HFFc6 (cell line): Measurements from ENCODE around the gene LRP4. TPM values are rescaled to one million over a fixed set of nuclear protein-coding genes. Genes with fewer than 3 reads are reported as not detected.

Source experiments
- DNase-seq: peaks from one replicate; pipeline ENCODE4 v3.0.0-alpha.2; 2018
- H3K27ac Mint-ChIP-seq: 2 replicates; pipeline ENCODE4 v1.8.0; 2020; ENCODE audit warnings: mild to moderate bottlenecking, mixed read lengths
- H3K27me3 Mint-ChIP-seq: 2 replicates; pipeline ENCODE4 v1.8.0; 2021; ENCODE audit warnings: mild to moderate bottlenecking, moderate library complexity, mixed read lengths; ENCODE audit not compliant: insufficient read depth
- H3K36me3 Mint-ChIP-seq: 2 replicates; pipeline ENCODE4 v1.8.0; 2021; ENCODE audit warnings: low read depth, mixed read lengths
- H3K4me1 Mint-ChIP-seq: 2 replicates; pipeline ENCODE4 v1.8.0; 2020; ENCODE audit warnings: low read depth, mixed read lengths
- H3K4me3 Mint-ChIP-seq: 2 replicates; pipeline ENCODE4 v1.8.0; 2020; ENCODE audit warnings: mild to moderate bottlenecking, moderate library complexity, mixed read lengths
- H3K9me3 Mint-ChIP-seq: 2 replicates; pipeline ENCODE4 v1.8.0; 2020; ENCODE audit warnings: mild to moderate bottlenecking, mixed read lengths
- CTCF ChIP-seq: fragments of 200-600 bp; sonication (generic); IDR thresholded peaks from 2 replicates; pipeline ENCODE4 v1.5.0; 2021; ENCODE audit warnings: antibody characterized with exemption, mild to moderate bottlenecking
- total RNA-seq, 6 experiments: library from RNA; stranded (reverse); fragmentation: NEBNext Ultra II Directional; extraction: Animal tissue kit (Norgen Biotek cat#: 25700); gene quantifications; 2 replicates in 1 of 6; 3 replicates in 5 of 6; pipeline ENCODE4 v1.2.3, GENCODE V29; 2021

The LRP4 gene
- total RNA-seq, 6 experiments from 2014 or later, result 1.4 to 2.1 (median 1.8) TPM

- H3K9me3 Mint-ChIP-seq, result no peaks in the 10 kb centered on the region
- H3K4me1 Mint-ChIP-seq, result peaks cover 45% of the 10 kb centered on the region
- no peak overlapping the region for H3K27ac Mint-ChIP-seq
- no peaks in the 10 kb centered on the region for H3K36me3 Mint-ChIP-seq
- no peak for DNase-seq
- no peak for TF ChIP-seq CTCF
- peaks cover 19% of the 10 kb centered on the region for H3K27me3 Mint-ChIP-seq
- H3K4me3 Mint-ChIP-seq, result no peak overlapping the region; the same call in 1 of the 2 replicates
Observed at GRCh38 chr11:46913484-46913883, 4.9 kb downstream of the LRP4 start.

- peaks cover 45% of the 10 kb centered on the region for H3K4me1 Mint-ChIP-seq
- TF ChIP-seq CTCF, result no peak
Observed at GRCh38 chr11:46912526-46913150, 5.7 kb downstream of the LRP4 start.

GRCh38 chr11:46907606-46908005 is 10.7 kb downstream of the LRP4 start:
- peaks cover 3% of the 10 kb centered on the region; the same call in 1 of the 2 replicates for H3K4me1 Mint-ChIP-seq
- peaks cover 5% of the 10 kb centered on the region for H3K27me3 Mint-ChIP-seq
- no peaks in the 10 kb centered on the region for H3K36me3 Mint-ChIP-seq
- no peak for DNase-seq
- no peak overlapping the region for H3K4me3 Mint-ChIP-seq
- no peak overlapping the region for H3K27ac Mint-ChIP-seq
- no peaks in the 10 kb centered on the region for H3K9me3 Mint-ChIP-seq
- TF ChIP-seq CTCF, result no peak

More at GRCh38 chr11:46912526-46913150, 5.7 kb downstream of the LRP4 start:
- no peak overlapping the region for H3K4me3 Mint-ChIP-seq
- peaks cover 17% of the 10 kb centered on the region for H3K27me3 Mint-ChIP-seq
- H3K36me3 Mint-ChIP-seq, result no peaks in the 10 kb centered on the region
- no peaks in the 10 kb centered on the region for H3K9me3 Mint-ChIP-seq
- no peak overlapping the region for H3K27ac Mint-ChIP-seq
- no peak for DNase-seq

GRCh38 chr11:46906609-46907041 is 11.7 kb downstream of the LRP4 start:
- Mint-ChIP-seq H3K27ac (no peak overlapping the region), H3K4me1 (no peaks in the 10 kb centered on the region), H3K9me3 (no peaks in the 10 kb centered on the region), H3K36me3 (no peaks in the 10 kb centered on the region), H3K4me3 (no peak overlapping the region), H3K27me3 (peaks cover 5% of the 10 kb centered on the region)
- TF ChIP-seq CTCF, result no peak
- DNase-seq, result no peak

- H3K27ac Mint-ChIP-seq, result no peak overlapping the region
- no peaks in the 10 kb centered on the region for H3K9me3 Mint-ChIP-seq
- no peak overlapping the region for H3K4me3 Mint-ChIP-seq
- no peak for TF ChIP-seq CTCF
- peaks cover 5% of the 10 kb centered on the region for H3K27me3 Mint-ChIP-seq
- no peaks in the 10 kb centered on the region for H3K36me3 Mint-ChIP-seq
- H3K4me1 Mint-ChIP-seq, result no peaks in the 10 kb centered on the region
- DNase-seq, result no peak
Observed at GRCh38 chr11:46905806-46906205, 12.5 kb downstream of the LRP4 start.
